IPS DF 19.7 (cell line): ENCODE results near the gene ASIC3.

Experiments used
- DNase-seq: peaks from one replicate; pipeline ENCODE4 v3.0.0-alpha.2; 2013; ENCODE audit warnings: low read depth, low spot score

Gene ASIC3

GRCh38 chr7:151070574-151070960 lies 22.2 kb downstream of the ASIC3 start:
- DNase-seq: no peak

GRCh38 chr7:151071032-151071866 lies 22.9 kb downstream of the ASIC3 start:
- no peak for DNase-seq

GRCh38 chr7:151073990-151074389 lies 25.7 kb downstream of the ASIC3 start:
- DNase-seq: no peak

GRCh38 chr7:151074817-151075661 lies 26.7 kb downstream of the ASIC3 start:
- no peak for DNase-seq

- no peak for DNase-seq
Observed at GRCh38 chr7:151075662-151075971, 27.3 kb downstream of the ASIC3 start.

- DNase-seq: no peak
Observed at GRCh38 chr7:151075978-151076426, 27.7 kb downstream of the ASIC3 start.

GRCh38 chr7:151076863-151077704 lies 28.8 kb downstream of the ASIC3 start:
- DNase-seq: no peak

GRCh38 chr7:151077705-151078232 lies 29.4 kb downstream of the ASIC3 start:
- DNase-seq: no peak

GRCh38 chr7:151078233-151079040 lies 30.1 kb downstream of the ASIC3 start:
- DNase-seq: no peak

GRCh38 chr7:151079199-151079910 lies 31.0 kb downstream of the ASIC3 start:
- no peak for DNase-seq

GRCh38 chr7:151080067-151080521 lies 31.8 kb downstream of the ASIC3 start:
- no peak for DNase-seq

- DNase-seq: no peak
Observed at GRCh38 chr7:151080522-151081169, 32.3 kb downstream of the ASIC3 start, which contains the start of gene FASTK. FASTK (minus strand) TSS chr7:151080809; CDS start chr7:151080766, 43 bp downstream.

- DNase-seq: no peak
Observed at GRCh38 chr7:151081170-151082101, 33.1 kb downstream of the ASIC3 start.

GRCh38 chr7:151082141-151083070 lies 34.1 kb downstream of the ASIC3 start:
- no peak for DNase-seq

GRCh38 chr7:151083071-151083823 lies 34.9 kb downstream of the ASIC3 start, which contains the start of gene TMUB1:
TMUB1 (minus strand) TSS chr7:151083493; CDS start chr7:151082563, 930 bp downstream.
- no peak for DNase-seq

- DNase-seq: no peak
Observed at GRCh38 chr7:151083824-151084160, 35.5 kb downstream of the ASIC3 start.
